H1 (cell line): ENCODE data around the gene DLL4. TPM values are rescaled to one million over a fixed set of nuclear protein-coding genes. Genes with fewer than 3 reads are reported as not detected.
A peak's percentile ranks its signal among the peaks of the same experiment; 100 is the strongest.

ENCODE experiments used
- CTCF ChIA-PET: fragments of 300-600 bp; sonication (Branson Sonifier 250); formaldehyde crosslinking; loops from one replicate; lab custom pipeline; 2021; ENCODE audit not compliant: partially characterized antibody; lab: Charles Lee
- POLR2A ChIA-PET: fragments of 300-600 bp; sonication (Branson Sonifier 250); formaldehyde crosslinking; loops from one replicate; lab custom pipeline; 2021; ENCODE audit warnings: inconsistent platforms; ENCODE audit not compliant: partially characterized antibody; lab: Charles Lee
- DNase-seq, 2 experiments: peaks; one replicate each; pipeline versions ENCODE4 v3.0.0 to v3.0.0-alpha.2; 2010 to 2022; ENCODE audit warnings: low spot score in 2 of 2, low read depth in 1 of 2, mixed read lengths in 1 of 2
- FAIRE-seq: peaks from 2 replicates; lab custom pipeline; 2011; peaks lifted over from hg19 to GRCh38; lab: Jason Lieb, UNC
- H2AFZ ChIP-seq: 2 replicates; pipeline ENCODE4 v1.8.1; 2012; ENCODE audit warnings: low read length, inconsistent platforms
- H2AK5ac ChIP-seq: 2 replicates; pipeline ENCODE4 v1.6.1; 2013; ENCODE audit warnings: low read depth, low read length
- H2BK120ac ChIP-seq: replicated peaks from 2 replicates; pipeline ENCODE3; 2013; ENCODE audit warnings: low read depth, low read length, inconsistent platforms
- H2BK12ac ChIP-seq: 2 replicates; pipeline ENCODE4 v1.6.1; 2013; ENCODE audit warnings: low read depth, low read length
- H2BK15ac ChIP-seq: 2 replicates; pipeline ENCODE4 v1.6.1; 2013; ENCODE audit warnings: low read length
- H2BK20ac ChIP-seq: 2 replicates; pipeline ENCODE4 v1.6.1; 2013; ENCODE audit warnings: low read length
- H2BK5ac ChIP-seq: 2 replicates; pipeline ENCODE4 v1.6.1; 2013; ENCODE audit warnings: low read depth, low read length
- H3K14ac ChIP-seq: 2 replicates; pipeline ENCODE4 v1.6.1; 2013; ENCODE audit warnings: inconsistent platforms; ENCODE audit not compliant: insufficient read length
- H3K18ac ChIP-seq: 2 replicates; pipeline ENCODE4 v1.6.1; 2013; ENCODE audit warnings: low read length; ENCODE audit errors: extremely low read depth
- H3K23ac ChIP-seq: 2 replicates; pipeline ENCODE4 v1.6.1; 2013; ENCODE audit warnings: inconsistent platforms; ENCODE audit not compliant: insufficient read length
- H3K23me2 ChIP-seq: 2 replicates; pipeline ENCODE4 v1.6.1; 2013; ENCODE audit warnings: low read depth, low read length
- H3K27ac ChIP-seq: 2 replicates; pipeline ENCODE4 v1.6.1; 2011; ENCODE audit warnings: low read depth, low read length, inconsistent platforms
- H3K27me3 ChIP-seq, 4 experiments: replicated peaks in 1 of 4; 1 replicate in 1 of 4; 2 replicates in 3 of 4; pipeline versions ENCODE4 v1.6.1 to v1.8.1; 2011 to 2013; ENCODE audit warnings: low read length in 3 of 4, mild to moderate bottlenecking in 3 of 4, inconsistent platforms in 2 of 4, mixed read lengths in 2 of 4, moderate library complexity in 1 of 4; ENCODE audit not compliant: control insufficient read depth in 3 of 4, insufficient read depth in 3 of 4; ENCODE audit errors: extremely low read depth in 1 of 4
- H3K36me3 ChIP-seq, 4 experiments: 2 replicates each; pipeline versions ENCODE4 v1.6.1 to v1.8.1; 2011 to 2013; ENCODE audit warnings: mild to moderate bottlenecking in 4 of 4, low read length in 3 of 4, moderate library complexity in 2 of 4, control low read depth in 1 of 4, inconsistent platforms in 1 of 4; ENCODE audit not compliant: insufficient read depth in 4 of 4, control insufficient read depth in 2 of 4
- H3K4ac ChIP-seq: replicated peaks from 2 replicates; pipeline ENCODE3; 2013; ENCODE audit warnings: low read length, low read depth, mixed read lengths, inconsistent platforms; ENCODE audit not compliant: insufficient read length
- H3K4me1 ChIP-seq, 4 experiments: replicated peaks in 1 of 4; 1 replicate in 1 of 4; 2 replicates in 3 of 4; pipeline versions ENCODE4 v1.6.1 to v1.8.1; 2011 to 2013; ENCODE audit warnings: low read length in 3 of 4, inconsistent platforms in 2 of 4, mixed read lengths in 1 of 4; ENCODE audit not compliant: insufficient read depth in 4 of 4, control insufficient read depth in 3 of 4
- H3K4me2 ChIP-seq, 2 experiments: 2 replicates each; pipeline versions ENCODE4 v1.6.1 to v1.8.1; 2011 to 2013; ENCODE audit warnings: low read depth in 2 of 2, low read length in 2 of 2, control low read depth in 1 of 2, inconsistent platforms in 1 of 2, mild to moderate bottlenecking in 1 of 2; ENCODE audit not compliant: insufficient read depth in 1 of 2
- H3K4me3 ChIP-seq, 4 experiments: fragments of 200-600, 300-600 bp in 1 of 4; sonication (generic), shearing (Covaris generic), sonication (Bioruptor Twin) in 1 of 4; 2 replicates each; pipeline versions ENCODE4 v1.5.1 to v1.8.1; 2011 to 2016; ENCODE audit warnings: low read length in 4 of 4, low read depth in 3 of 4, control low read depth in 2 of 4, inconsistent platforms in 2 of 4, mild to moderate bottlenecking in 2 of 4, mixed read lengths in 1 of 4, moderate library complexity in 1 of 4; ENCODE audit not compliant: insufficient read depth in 2 of 4; ENCODE audit errors: extremely low read depth in 1 of 4
- H3K56ac ChIP-seq: replicated peaks from 2 replicates; pipeline ENCODE3; 2013; ENCODE audit warnings: low read depth, mild to moderate bottlenecking, mixed read lengths, low read length, inconsistent platforms; ENCODE audit not compliant: insufficient read length
- H3K79me1 ChIP-seq: 2 replicates; pipeline ENCODE4 v1.6.1; 2013; ENCODE audit warnings: low read depth, low read length, control low read depth
- H3K79me2 ChIP-seq, 2 experiments: 2 replicates each; pipeline versions ENCODE4 v1.6.1 to v1.8.1; 2012 to 2013; ENCODE audit warnings: low read length in 2 of 2, mild to moderate bottlenecking in 2 of 2, inconsistent platforms in 1 of 2; ENCODE audit not compliant: insufficient read depth in 2 of 2, control insufficient read depth in 1 of 2
- H3K9ac ChIP-seq, 4 experiments: replicated peaks in 1 of 4; 1 replicate in 1 of 4; 2 replicates in 3 of 4; pipeline versions ENCODE4 v1.6.1 to v1.8.1; 2011 to 2013; ENCODE audit warnings: low read depth in 3 of 4, low read length in 3 of 4, control low read depth in 2 of 4, mild to moderate bottlenecking in 2 of 4, moderate library complexity in 2 of 4, inconsistent platforms in 1 of 4; ENCODE audit errors: extremely low read depth in 1 of 4
- H3K9me3 ChIP-seq, 2 experiments: 2 replicates each; pipeline versions ENCODE4 v1.6.1 to v1.8.1; 2012 to 2013; ENCODE audit warnings: mild to moderate bottlenecking in 2 of 2, moderate library complexity in 2 of 2, control low read depth in 1 of 2, inconsistent platforms in 1 of 2, low read depth in 1 of 2, low read length in 1 of 2, mixed read lengths in 1 of 2; ENCODE audit not compliant: insufficient read depth in 2 of 2
- H4K20me1 ChIP-seq, 2 experiments: replicated peaks in 1 of 2; 2 replicates each; pipeline versions ENCODE3 to v1.8.1; 2011 to 2013; ENCODE audit warnings: inconsistent platforms in 2 of 2, low read length in 2 of 2, mild to moderate bottlenecking in 1 of 2; ENCODE audit not compliant: insufficient read depth in 2 of 2, control insufficient read depth in 1 of 2
- H4K5ac ChIP-seq: 2 replicates; pipeline ENCODE4 v1.6.1; 2013; ENCODE audit warnings: low read length, low read depth, mixed read lengths, inconsistent platforms; ENCODE audit not compliant: insufficient read length
- H4K8ac ChIP-seq: 2 replicates; pipeline ENCODE4 v1.8.0; 2013; ENCODE audit warnings: mild to moderate bottlenecking, moderate library complexity, low read length, inconsistent platforms; ENCODE audit not compliant: insufficient read depth; ENCODE audit errors: extremely low read depth
- H4K91ac ChIP-seq: replicated peaks from 2 replicates; pipeline ENCODE3; 2013; ENCODE audit warnings: low read length, mixed read lengths, inconsistent platforms; ENCODE audit not compliant: insufficient read length
- ASH2L ChIP-seq: fragments of 200-600, 300-600 bp; sonication (generic); IDR thresholded peaks from one replicate; pipeline ENCODE4 v1.7.1; 2017; ENCODE audit warnings: low read length
- E2F6 ChIP-seq: IDR thresholded peaks from 2 replicates; pipeline ENCODE4 v1.6.1; 2012; ENCODE audit warnings: inconsistent platforms
- EZH2 ChIP-seq: fragments of 200-600 bp; sonication (generic); IDR thresholded peaks from 2 replicates; pipeline ENCODE4 v1.7.1; 2012; ENCODE audit warnings: low read depth, mild to moderate bottlenecking, moderate library complexity, low read length, inconsistent platforms; ENCODE audit not compliant: severe bottlenecking
- FOSL1 ChIP-seq: IDR thresholded peaks from 2 replicates; pipeline ENCODE4 v1.6.1; 2011; ENCODE audit warnings: mild to moderate bottlenecking, low read depth, low read length, moderate library complexity; ENCODE audit not compliant: insufficient read depth
- KDM5A ChIP-seq: fragments of 200-600 bp; IDR thresholded peaks from 2 replicates; pipeline ENCODE4 v1.7.1; 2012; ENCODE audit warnings: mild to moderate bottlenecking, low read length, inconsistent platforms, mixed read lengths
- TAF7 ChIP-seq: optimal IDR thresholded peaks from 2 replicates; pipeline ENCODE3; 2011; ENCODE audit warnings: low read depth, mild to moderate bottlenecking, inconsistent platforms, low read length, moderate library complexity, borderline replicate concordance
- TCF12 ChIP-seq: IDR thresholded peaks from 2 replicates; pipeline ENCODE4 v1.6.1; 2011; ENCODE audit warnings: low read depth, mild to moderate bottlenecking, low read length
- YY1 ChIP-seq: IDR thresholded peaks from 2 replicates; pipeline ENCODE4 v1.6.1; 2011; ENCODE audit warnings: low read depth, mild to moderate bottlenecking, low read length
- WGBS, 2 experiments: shearing (Covaris generic) in 1 of 2; methylation state at CpG; one replicate each; pipeline versions ENCODE4 v1.1.6 to v1.1.7; 2013 to 2015; ENCODE audit warnings: low lambda C conversion rate in 2 of 2, mixed read lengths in 2 of 2, inconsistent platforms in 1 of 2, low coverage in 1 of 2, missing lambda C conversion rate in 1 of 2; ENCODE audit not compliant: insufficient replicate concordance in 2 of 2, insufficient coverage in 1 of 2, insufficient read length in 1 of 2; ENCODE audit errors: extremely low coverage in 1 of 2, missing lambda C conversion rate in 1 of 2; 5-methylcytosine and 5-hydroxymethylcytosine counted together
- polyA plus RNA-seq, 7 experiments: library from polyadenylated mRNA; depleted of rRNA in 3 of 7; stranded (reverse) in 5 of 7; unstranded in 2 of 7; fragments of >200 nt in 5 of 7; fragments of 200-250 nt in 2 of 7; gene quantifications; 1 replicate in 5 of 7; 2 replicates in 1 of 7; 4 replicates in 1 of 7; pipeline versions ENCODE4 v1.2.1 to v1.2.3, GENCODE V29; 2011 to 2013; ENCODE audit warnings: missing spikeins in 2 of 7, mixed read lengths in 2 of 7
- total RNA-seq: library from RNA; stranded (reverse); fragmentation: NEBNext Ultra II Directional; extraction: Animal tissue kit (Norgen Biotek cat#: 25700); gene quantifications from 2 replicates; pipeline ENCODE4 v1.2.1, GENCODE V29; 2021

DLL4 gene
- total and polyA plus RNA-seq, 2 of the 8 experiments (the other 6 are each of a cell fraction or from before 2014, with no cell fraction given), result 0.23 to 0.60 TPM

GRCh38 chr15:40909662-40910630, 19.2 kb upstream of the DLL4 start:
- no peaks in the 10 kb centered on the region; a peak in 1 of 7 replicates for H3K27me3 ChIP-seq
- no peak overlapping the region for H2BK5ac ChIP-seq
- H3K14ac ChIP-seq, result no peak overlapping the region
- H4K20me1 ChIP-seq, result peaks cover 2 to 6% of the 10 kb centered on the region in 2 experiments
- no peak overlapping the region for H3K4me3 ChIP-seq
- H3K4me2 ChIP-seq, result no peak overlapping the region
- no peak overlapping the region for H2BK120ac ChIP-seq
- CTCF ChIA-PET, result interaction anchor here (0.6 to 20.6 kb wide), 10 partner anchors 16 to 1176 kb away, joined by 3 to 619 read pairs (median 15); partner anchors contain the start of genes DLL4 and VPS18
- H3K79me1 ChIP-seq, result no peaks in the 10 kb centered on the region
- no peak overlapping the region; the same call in 1 of the 2 replicates for H2AK5ac ChIP-seq
- TF ChIP-seq ASH2L (no peak), TCF12 (no peak), EZH2 (no peak), FOSL1 (no peak), YY1 (no peak), KDM5A (no peak), E2F6 (no peak), TAF7 (no peak)
- TF ChIP-seq, all 59 proteins: peak for 0
- H3K23ac ChIP-seq, result no peak overlapping the region
- H3K9me3 ChIP-seq, result no peaks in the 10 kb centered on the region
- no peak for FAIRE-seq
- no peak overlapping the region for H2AFZ ChIP-seq
- 0 out of 2 replicates have a peak overlapping the region, but pooled peaks have one; percentile 40 for H3K18ac ChIP-seq
- 91% methylated on average over 16 of the region's 17 CpGs; no CpG with 5 or more reads in 1 of the 2 experiments for WGBS, 2 experiments
- H3K36me3 ChIP-seq, result peaks cover 0 to 1% (median 0%) of the 10 kb centered on the region in 4 experiments; a peak in 1 of 8 replicates
- POLR2A ChIA-PET, result interaction anchor here (0.7 to 11.5 kb wide), 8 partner anchors 9 to 202 kb away, joined by 3 to 209 read pairs (median 4); partner anchors contain the start of genes CHAC1 and DLL4
- H3K23me2 ChIP-seq, result peaks cover 10% of the 10 kb centered on the region; the same call in 1 of the 2 replicates
- H4K91ac ChIP-seq, result no peak overlapping the region
- no peak overlapping the region for H2BK20ac ChIP-seq
- no peak overlapping the region for H4K5ac ChIP-seq
- no peak overlapping the region for H3K56ac ChIP-seq
- H3K27ac ChIP-seq, result no peak overlapping the region
- no peak overlapping the region for H3K4ac ChIP-seq
- no peak overlapping the region for H2BK15ac ChIP-seq
- 0 out of 2 replicates have a peak overlapping the region, but pooled peaks have one; percentile 27 for H2BK12ac ChIP-seq
- H4K8ac ChIP-seq, result no peak overlapping the region
- H3K79me2 ChIP-seq, result no peaks in the 10 kb centered on the region
- no peak overlapping the region for H3K9ac ChIP-seq
- H3K4me1 ChIP-seq, result peaks cover 0 to 28% (median 19%) of the 10 kb centered on the region in 4 experiments; a peak in 6 of 7 replicates
- no peak for DNase-seq
